WTC11 (cell line): ENCODE data around the gene STAG2. TPM values are rescaled to one million over a fixed set of nuclear protein-coding genes. Genes with fewer than 3 reads are reported as not detected.

Experiments used
- ATAC-seq: fragments of 200-7000 bp; cut with Tn5 transposase; 2 replicates; pipeline ENCODE4 v1.10.0; 2021; ENCODE audit warnings: mild to moderate bottlenecking, moderate library complexity
- CTCF ChIA-PET: fragments of 300-600 bp; sonication (Branson Sonifier 250); formaldehyde crosslinking; loops from one replicate; lab custom pipeline; 2021; ENCODE audit warnings: antibody characterized with exemption; lab: Charles Lee
- POLR2A ChIA-PET: fragments of 350-600 bp; sonication (Branson Sonifier 250); formaldehyde crosslinking; loops from one replicate; lab custom pipeline; 2021; ENCODE audit warnings: antibody characterized with exemption; lab: Charles Lee
- DNase-seq: peaks from one replicate; pipeline ENCODE4 v3.0.0; 2021; ENCODE audit warnings: low spot score
- H3K27ac Mint-ChIP-seq: 2 replicates; pipeline ENCODE4 v1.8.0; 2021; ENCODE audit warnings: mixed read lengths
- H3K27me3 Mint-ChIP-seq: 2 replicates; pipeline ENCODE4 v1.8.0; 2021; ENCODE audit warnings: low read depth, mild to moderate bottlenecking, moderate library complexity, mixed read lengths
- H3K36me3 Mint-ChIP-seq: 2 replicates; pipeline ENCODE4 v1.8.0; 2021; ENCODE audit warnings: mixed read lengths
- H3K4me1 Mint-ChIP-seq: 2 replicates; pipeline ENCODE4 v1.8.0; 2022; ENCODE audit warnings: mixed read lengths
- H3K4me3 Mint-ChIP-seq: 2 replicates; pipeline ENCODE4 v1.8.0; 2021; ENCODE audit warnings: mild to moderate bottlenecking, moderate library complexity, mixed read lengths
- H3K9me3 Mint-ChIP-seq: 2 replicates; pipeline ENCODE4 v1.8.0; 2021; ENCODE audit warnings: mixed read lengths
- CREB1 ChIP-seq: sonication (generic); formaldehyde crosslinking; IDR thresholded peaks from 2 replicates; pipeline ENCODE4 v1.8.0; 2023; ENCODE audit warnings: mild to moderate bottlenecking, missing genetic modification reagents
- CREM ChIP-seq: sonication (generic); formaldehyde crosslinking; IDR thresholded peaks from 2 replicates; pipeline ENCODE4 v1.8.1; 2022; ENCODE audit warnings: mild to moderate bottlenecking, missing genetic modification reagents, moderate library complexity
- E2F4 ChIP-seq: sonication (generic); formaldehyde crosslinking; IDR thresholded peaks from 2 replicates; pipeline ENCODE4 v1.8.1; 2022; ENCODE audit warnings: low read depth, mild to moderate bottlenecking, moderate library complexity, missing genetic modification reagents, borderline replicate concordance
- GRHL2 ChIP-seq: fragments of 250-450 bp; sonication (Bioruptor Pico); IDR thresholded peaks from 2 replicates; pipeline ENCODE4 v1.8.0; 2022; ENCODE audit warnings: mild to moderate bottlenecking, moderate library complexity; ENCODE audit not compliant: insufficient replicate concordance, severe bottlenecking
- GTF2I ChIP-seq: fragments of 250-450 bp; sonication (Bioruptor Pico); conservative IDR thresholded peaks from 2 replicates; pipeline ENCODE4 v1.4.0; 2021; ENCODE audit warnings: mild to moderate bottlenecking
- HMGXB4 ChIP-seq: sonication (generic); formaldehyde crosslinking; IDR thresholded peaks from 2 replicates; pipeline ENCODE4 v1.8.1; 2023; ENCODE audit warnings: mild to moderate bottlenecking, moderate library complexity, missing genetic modification reagents
- JAZF1 ChIP-seq: fragments of 250-450 bp; sonication (Bioruptor Pico); IDR thresholded peaks from 2 replicates; pipeline ENCODE4 v1.9.0; 2021; ENCODE audit warnings: moderate library complexity, mild to moderate bottlenecking, inconsistent platforms
- KAT7 ChIP-seq: sonication (generic); formaldehyde crosslinking; IDR thresholded peaks from 2 replicates; pipeline ENCODE4 v1.8.1; 2023; ENCODE audit warnings: missing genetic modification reagents, mild to moderate bottlenecking, borderline replicate concordance
- MYBL2 ChIP-seq: sonication (generic); formaldehyde crosslinking; IDR thresholded peaks from 2 replicates; pipeline ENCODE4 v1.8.1; 2023; ENCODE audit warnings: mild to moderate bottlenecking, moderate library complexity, missing genetic modification reagents
- NR3C1 ChIP-seq: sonication (generic); formaldehyde crosslinking; conservative IDR thresholded peaks from 2 replicates; pipeline ENCODE4 v1.8.1; 2023; ENCODE audit warnings: low read depth, mild to moderate bottlenecking, missing genetic modification reagents
- SMAD3 ChIP-seq: sonication (generic); formaldehyde crosslinking; IDR thresholded peaks from 2 replicates; pipeline ENCODE4 v1.8.0; 2022; ENCODE audit warnings: missing genetic modification reagents, mild to moderate bottlenecking, borderline replicate concordance
- SMAD4 ChIP-seq: sonication (generic); formaldehyde crosslinking; IDR thresholded peaks from 2 replicates; pipeline ENCODE4 v1.8.0; 2022; ENCODE audit warnings: mild to moderate bottlenecking, missing genetic modification reagents
- TCF7 ChIP-seq: sonication (generic); formaldehyde crosslinking; IDR thresholded peaks from 2 replicates; pipeline ENCODE4 v1.8.0; 2022; ENCODE audit warnings: mild to moderate bottlenecking, low read depth, missing genetic modification reagents, moderate library complexity
- TEAD1 ChIP-seq: sonication (generic); formaldehyde crosslinking; IDR thresholded peaks from 2 replicates; pipeline ENCODE4 v1.8.0; 2022; ENCODE audit warnings: mild to moderate bottlenecking, missing genetic modification reagents
- TEAD4 ChIP-seq: sonication (generic); formaldehyde crosslinking; IDR thresholded peaks from 2 replicates; pipeline ENCODE4 v1.8.0; 2022; ENCODE audit warnings: mild to moderate bottlenecking, missing genetic modification reagents
- TP53 ChIP-seq: sonication (generic); formaldehyde crosslinking; IDR thresholded peaks from 2 replicates; pipeline ENCODE4 v1.8.1; 2023; ENCODE audit warnings: mild to moderate bottlenecking, missing genetic modification reagents
- ZBTB43 ChIP-seq: sonication (generic); formaldehyde crosslinking; IDR thresholded peaks from 2 replicates; pipeline ENCODE4 v1.8.1; 2023; ENCODE audit warnings: mild to moderate bottlenecking, missing genetic modification reagents
- ZNF232 ChIP-seq: sonication (generic); formaldehyde crosslinking; IDR thresholded peaks from 2 replicates; pipeline ENCODE4 v1.8.0; 2022; ENCODE audit warnings: mild to moderate bottlenecking, missing genetic modification reagents
- ZNF425 ChIP-seq: fragments of 250-450 bp; sonication (Bioruptor Pico); conservative IDR thresholded peaks from 2 replicates; pipeline ENCODE4 v1.9.0; 2021; ENCODE audit warnings: mild to moderate bottlenecking
- ZNF512 ChIP-seq: sonication (generic); formaldehyde crosslinking; IDR thresholded peaks from 2 replicates; pipeline ENCODE4 v1.8.1; 2022; ENCODE audit warnings: missing genetic modification reagents, borderline replicate concordance
- total RNA-seq: library from RNA; stranded (reverse); gene quantifications from 3 replicates; pipeline ENCODE4 v1.2.3, GENCODE V29; 2021
- TF ChIP-seq, protein P1 (sequence below): fragments of 250-450 bp; sonication (Bioruptor Pico); IDR thresholded peaks from 2 replicates; pipeline ENCODE4 v1.9.0; 2021; ENCODE audit warnings: mild to moderate bottlenecking
- TF ChIP-seq, protein P2 (sequence below): sonication (generic); formaldehyde crosslinking; IDR thresholded peaks from 2 replicates; pipeline ENCODE4 v1.8.1; 2023; ENCODE audit warnings: mild to moderate bottlenecking, missing genetic modification reagents, moderate library complexity

STAG2 gene
- total RNA-seq, 1 experiment from 2014 or later, result 70.5 TPM

GRCh38 chrX:123983240-123983639 lies 21.7 kb downstream of the STAG2 start (continued):
- no peak for TF ChIP-seq GRHL2

DNA sequence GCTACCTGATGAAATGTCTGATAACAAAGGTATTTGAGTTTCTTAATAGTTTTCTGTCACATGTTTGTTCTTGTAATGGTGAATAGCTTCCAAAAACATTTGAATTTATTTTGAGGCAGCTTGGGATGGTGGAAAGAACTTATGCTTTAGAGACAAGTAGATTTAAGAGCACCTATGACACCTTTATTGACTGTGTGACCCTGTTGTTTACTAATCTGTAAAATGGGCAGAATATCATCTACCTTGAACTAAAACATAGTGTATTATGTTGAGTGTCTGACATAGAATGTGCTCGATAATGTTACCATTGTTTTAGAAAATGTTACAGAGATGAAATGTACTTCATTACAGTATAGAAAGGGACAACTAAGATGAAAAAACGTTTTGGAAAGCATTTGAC lies 24.9 kb downstream of the STAG2 start:
- DNase-seq (no peak), ATAC-seq (no peak)
- H3K27ac Mint-ChIP-seq, result no peak overlapping the region
- POLR2A ChIA-PET, result no interaction called here
- no peaks in the 10 kb centered on the region for H3K27me3 Mint-ChIP-seq
- H3K4me3 Mint-ChIP-seq, result no peak overlapping the region
- CTCF ChIA-PET, result no interaction called here
- H3K4me1 Mint-ChIP-seq, result peaks cover 36% of the 10 kb centered on the region
- H3K9me3 Mint-ChIP-seq, result no peaks in the 10 kb centered on the region
- TF ChIP-seq GTF2I (CRISPR knock-in tag), result no peak
- no peak for TF ChIP-seq ZBTB43 (CRISPR knock-in tag)
- TF ChIP-seq CREB1 (CRISPR knock-in tag), result no peak
- TF ChIP-seq, protein P1, sequence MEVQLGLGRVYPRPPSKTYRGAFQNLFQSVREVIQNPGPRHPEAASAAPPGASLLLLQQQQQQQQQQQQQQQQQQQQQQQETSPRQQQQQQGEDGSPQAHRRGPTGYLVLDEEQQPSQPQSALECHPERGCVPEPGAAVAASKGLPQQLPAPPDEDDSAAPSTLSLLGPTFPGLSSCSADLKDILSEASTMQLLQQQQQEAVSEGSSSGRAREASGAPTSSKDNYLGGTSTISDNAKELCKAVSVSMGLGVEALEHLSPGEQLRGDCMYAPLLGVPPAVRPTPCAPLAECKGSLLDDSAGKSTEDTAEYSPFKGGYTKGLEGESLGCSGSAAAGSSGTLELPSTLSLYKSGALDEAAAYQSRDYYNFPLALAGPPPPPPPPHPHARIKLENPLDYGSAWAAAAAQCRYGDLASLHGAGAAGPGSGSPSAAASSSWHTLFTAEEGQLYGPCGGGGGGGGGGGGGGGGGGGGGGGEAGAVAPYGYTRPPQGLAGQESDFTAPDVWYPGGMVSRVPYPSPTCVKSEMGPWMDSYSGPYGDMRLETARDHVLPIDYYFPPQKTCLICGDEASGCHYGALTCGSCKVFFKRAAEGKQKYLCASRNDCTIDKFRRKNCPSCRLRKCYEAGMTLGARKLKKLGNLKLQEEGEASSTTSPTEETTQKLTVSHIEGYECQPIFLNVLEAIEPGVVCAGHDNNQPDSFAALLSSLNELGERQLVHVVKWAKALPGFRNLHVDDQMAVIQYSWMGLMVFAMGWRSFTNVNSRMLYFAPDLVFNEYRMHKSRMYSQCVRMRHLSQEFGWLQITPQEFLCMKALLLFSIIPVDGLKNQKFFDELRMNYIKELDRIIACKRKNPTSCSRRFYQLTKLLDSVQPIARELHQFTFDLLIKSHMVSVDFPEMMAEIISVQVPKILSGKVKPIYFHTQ (CRISPR knock-in tag), result no peak
- no peak for TF ChIP-seq MYBL2 (CRISPR knock-in tag)
- TF ChIP-seq ZNF512 (CRISPR knock-in tag), result no peak
- no peak for TF ChIP-seq SMAD3 (CRISPR knock-in tag)
- no peak for TF ChIP-seq TCF7 (CRISPR knock-in tag)
- no peak for TF ChIP-seq TP53 (CRISPR knock-in tag)
- TF ChIP-seq ZNF232 (CRISPR knock-in tag), result no peak
- no peak for TF ChIP-seq TEAD1
- TF ChIP-seq CREM (CRISPR knock-in tag), result no peak
- H3K36me3 Mint-ChIP-seq, result no peaks in the 10 kb centered on the region

DNA sequence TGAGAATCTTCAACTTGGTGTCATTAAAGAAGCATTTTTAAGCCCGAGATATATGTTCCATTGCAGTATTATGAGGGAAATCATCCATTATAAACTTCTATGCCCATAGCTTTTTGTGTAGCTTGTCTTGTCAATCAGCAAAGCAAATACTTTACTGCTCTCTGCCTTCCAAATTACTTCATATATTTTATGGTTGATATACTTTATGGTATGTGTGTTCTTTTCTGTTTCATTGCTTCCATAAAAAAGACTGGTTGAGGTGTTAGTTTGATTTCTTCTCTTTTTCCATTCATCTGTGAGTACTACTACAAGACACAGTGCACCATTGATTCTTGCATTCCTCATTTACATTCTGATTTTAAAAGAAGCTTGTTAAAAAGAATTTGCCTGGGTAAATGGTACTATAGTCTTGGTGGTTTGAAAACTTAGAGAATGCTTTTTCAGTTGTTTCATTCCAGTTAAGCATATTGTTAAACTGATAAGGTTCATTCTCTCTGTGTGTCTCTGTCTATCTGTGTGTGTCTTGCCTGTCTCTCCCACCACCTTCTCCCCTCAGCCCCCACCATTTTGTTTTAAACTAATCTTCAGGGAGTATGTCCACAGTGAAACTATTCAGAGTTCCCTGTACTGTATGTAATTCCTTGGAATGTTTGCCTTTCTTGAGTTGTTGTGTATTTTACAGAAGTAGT lies 27.1 kb downstream of the STAG2 start:
- Mint-ChIP-seq H3K36me3 (no peaks in the 10 kb centered on the region), H3K27me3 (no peaks in the 10 kb centered on the region), H3K27ac (peak overlapping the region; percentile 18; the same call in 1 of the 2 replicates), H3K4me3 (no peak overlapping the region), H3K4me1 (peaks cover 37% of the 10 kb centered on the region), H3K9me3 (no peaks in the 10 kb centered on the region)
- ATAC-seq (no peak), DNase-seq (no peak)
- CTCF ChIA-PET, result interaction anchor here (0.6 kb wide), 1 partner anchor 211 kb away, joined by 3 read pairs; no protein-coding TSS in a partner anchor
- POLR2A ChIA-PET, result no interaction called here
- TF ChIP-seq NR3C1 (CRISPR knock-in tag) (no peak), KAT7 (no peak), TEAD1 (no peak), TEAD4 (CRISPR knock-in tag) (no peak), SMAD4 (CRISPR knock-in tag) (no peak), E2F4 (CRISPR knock-in tag) (no peak), ZNF425 (CRISPR knock-in tag) (no peak), JAZF1 (CRISPR knock-in tag) (no peak), MYBL2 (CRISPR knock-in tag) (no peak), TP53 (CRISPR knock-in tag) (no peak), HMGXB4 (CRISPR knock-in tag) (no peak)
- TF ChIP-seq, protein P2, sequence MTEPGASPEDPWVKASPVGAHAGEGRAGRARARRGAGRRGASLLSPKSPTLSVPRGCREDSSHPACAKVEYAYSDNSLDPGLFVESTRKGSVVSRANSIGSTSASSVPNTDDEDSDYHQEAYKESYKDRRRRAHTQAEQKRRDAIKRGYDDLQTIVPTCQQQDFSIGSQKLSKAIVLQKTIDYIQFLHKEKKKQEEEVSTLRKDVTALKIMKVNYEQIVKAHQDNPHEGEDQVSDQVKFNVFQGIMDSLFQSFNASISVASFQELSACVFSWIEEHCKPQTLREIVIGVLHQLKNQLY (CRISPR knock-in tag), result no peak
